MCF 10A (cell line): ENCODE measurements around the gene UNC50. TPM values are rescaled to one million over a fixed set of nuclear protein-coding genes. Genes with fewer than 3 reads are reported as not detected.
"Not testable (repeated sequence)": the region's sequence is repeated elsewhere in the genome, so short reads cannot be mapped to it uniquely, and the experiment has no call there.

ENCODE experiments used
- BruUV-seq: library from RNA; stranded (reverse); fragments of 400-500 nt; replicated peaks from 2 replicates; lab custom pipeline; 2021; lab: Mats Ljungman, UMichigan
- CTCF ChIA-PET: fragments of 300-600 bp; sonication (Branson Sonifier 250); formaldehyde crosslinking; extraction: SDS; loops from one replicate; lab custom pipeline; 2021; ENCODE audit warnings: antibody characterized with exemption, inconsistent platforms; lab: Yijun Ruan, JAX
- POLR2A ChIA-PET: fragments of 300-600, 350-650 bp; sonication (Branson Sonifier 250); formaldehyde crosslinking; extraction: SDS; loops from one replicate; lab custom pipeline; 2020; ENCODE audit warnings: antibody characterized with exemption, inconsistent platforms; lab: Yijun Ruan, JAX
- DNase-seq: peaks from one replicate; pipeline ENCODE4 v3.0.0-alpha.2; 2018; ENCODE audit not compliant: unreplicated experiment
- H3K27ac Mint-ChIP-seq: one replicate; pipeline ENCODE4 v1.8.0; 2022; ENCODE audit warnings: mild to moderate bottlenecking, low read depth, mixed read lengths; ENCODE audit not compliant: unreplicated experiment
- H3K27me3 Mint-ChIP-seq: one replicate; pipeline ENCODE4 v1.8.0; 2022; ENCODE audit warnings: mixed read lengths; ENCODE audit not compliant: insufficient read depth, unreplicated experiment
- H3K36me3 Mint-ChIP-seq: one replicate; pipeline ENCODE4 v1.8.0; 2022; ENCODE audit warnings: mild to moderate bottlenecking, moderate library complexity, mixed read lengths; ENCODE audit not compliant: insufficient read depth, unreplicated experiment
- H3K4me1 Mint-ChIP-seq: one replicate; pipeline ENCODE4 v1.8.0; 2022; ENCODE audit warnings: mixed read lengths; ENCODE audit not compliant: insufficient read depth, unreplicated experiment
- H3K4me3 Mint-ChIP-seq: one replicate; pipeline ENCODE4 v1.8.0; 2022; ENCODE audit warnings: mild to moderate bottlenecking, moderate library complexity, mixed read lengths; ENCODE audit not compliant: unreplicated experiment
- H3K9me3 Mint-ChIP-seq: one replicate; pipeline ENCODE4 v1.8.0; 2022; ENCODE audit warnings: mixed read lengths; ENCODE audit not compliant: unreplicated experiment
- intact Hi-C: fragments of 100-400 bp; cut with micrococcal nuclease; formaldehyde crosslinking; loops from 2 replicates; pipeline ENCODE4 v1.14.1; 2022
- total RNA-seq: library from RNA; stranded (reverse); gene quantifications from 2 replicates; pipeline ENCODE4 v1.2.3, GENCODE V29; 2022
- TF ChIP-seq, protein P1 (sequence below): fragments of 200-600 bp; IDR thresholded peaks from one replicate; pipeline ENCODE4 v1.8.0; 2022; ENCODE audit warnings: antibody characterized with exemption, mild to moderate bottlenecking; ENCODE audit not compliant: unreplicated experiment

Gene UNC50
- total RNA-seq, 1 experiment from 2014 or later, result 36.9 TPM

DNA sequence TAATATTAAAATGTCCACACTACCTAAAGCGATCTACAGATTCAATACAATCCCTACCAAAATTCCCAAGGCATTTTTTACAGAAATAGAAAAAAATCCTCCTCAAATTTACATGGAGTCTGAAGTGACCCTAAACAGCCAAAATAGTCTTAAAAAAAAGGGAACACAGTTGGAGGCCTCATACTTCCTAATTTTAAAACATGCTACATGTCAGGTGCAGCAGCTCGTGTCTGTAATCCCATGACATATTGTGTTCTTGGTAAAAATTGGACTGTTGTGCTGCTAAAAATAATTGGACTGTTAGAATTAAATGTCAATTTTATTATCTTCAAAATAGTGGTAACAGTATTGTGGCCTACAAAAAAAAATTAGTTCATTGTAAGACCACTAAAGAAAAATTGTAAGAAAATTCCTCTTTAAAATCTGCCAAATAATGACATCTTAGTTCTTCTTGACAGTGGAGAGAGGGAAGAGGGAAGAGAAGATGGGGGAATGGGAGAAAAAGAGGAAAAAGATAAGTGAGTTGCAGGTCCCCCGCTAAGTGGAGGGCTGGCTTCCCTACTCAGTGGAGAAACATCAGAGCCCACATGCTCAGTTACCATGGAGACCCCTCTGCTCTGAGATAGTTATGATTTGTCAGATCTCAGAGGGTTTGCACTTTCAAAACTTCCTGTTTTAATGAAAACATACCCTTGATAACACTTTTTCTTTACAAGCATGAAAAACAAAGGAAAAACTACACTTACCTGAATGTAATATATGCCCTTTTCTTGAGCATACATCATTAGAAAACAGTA is 46.5 kb downstream of the UNC50 start:
- no peaks in the 10 kb centered on the region for H3K27me3 Mint-ChIP-seq
- no TSS peak for BruUV-seq
- intact Hi-C loops, result no loop called here
- H3K27ac Mint-ChIP-seq, result no peak overlapping the region
- no peak for DNase-seq
- peaks cover under 1% of the 10 kb centered on the region for H3K9me3 Mint-ChIP-seq
- H3K36me3 Mint-ChIP-seq, result no peaks in the 10 kb centered on the region
- ChIA-PET CTCF (interaction anchor here (0.7 kb wide), 1 partner anchor 183 kb away, joined by 4 read pairs; no protein-coding TSS in a partner anchor), POLR2A (no interaction called here)
- TF ChIP-seq, protein P1, sequence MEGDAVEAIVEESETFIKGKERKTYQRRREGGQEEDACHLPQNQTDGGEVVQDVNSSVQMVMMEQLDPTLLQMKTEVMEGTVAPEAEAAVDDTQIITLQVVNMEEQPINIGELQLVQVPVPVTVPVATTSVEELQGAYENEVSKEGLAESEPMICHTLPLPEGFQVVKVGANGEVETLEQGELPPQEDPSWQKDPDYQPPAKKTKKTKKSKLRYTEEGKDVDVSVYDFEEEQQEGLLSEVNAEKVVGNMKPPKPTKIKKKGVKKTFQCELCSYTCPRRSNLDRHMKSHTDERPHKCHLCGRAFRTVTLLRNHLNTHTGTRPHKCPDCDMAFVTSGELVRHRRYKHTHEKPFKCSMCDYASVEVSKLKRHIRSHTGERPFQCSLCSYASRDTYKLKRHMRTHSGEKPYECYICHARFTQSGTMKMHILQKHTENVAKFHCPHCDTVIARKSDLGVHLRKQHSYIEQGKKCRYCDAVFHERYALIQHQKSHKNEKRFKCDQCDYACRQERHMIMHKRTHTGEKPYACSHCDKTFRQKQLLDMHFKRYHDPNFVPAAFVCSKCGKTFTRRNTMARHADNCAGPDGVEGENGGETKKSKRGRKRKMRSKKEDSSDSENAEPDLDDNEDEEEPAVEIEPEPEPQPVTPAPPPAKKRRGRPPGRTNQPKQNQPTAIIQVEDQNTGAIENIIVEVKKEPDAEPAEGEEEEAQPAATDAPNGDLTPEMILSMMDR, result no peak
- H3K4me1 Mint-ChIP-seq, result no peaks in the 10 kb centered on the region
- H3K4me3 Mint-ChIP-seq, result no peak overlapping the region

DNA sequence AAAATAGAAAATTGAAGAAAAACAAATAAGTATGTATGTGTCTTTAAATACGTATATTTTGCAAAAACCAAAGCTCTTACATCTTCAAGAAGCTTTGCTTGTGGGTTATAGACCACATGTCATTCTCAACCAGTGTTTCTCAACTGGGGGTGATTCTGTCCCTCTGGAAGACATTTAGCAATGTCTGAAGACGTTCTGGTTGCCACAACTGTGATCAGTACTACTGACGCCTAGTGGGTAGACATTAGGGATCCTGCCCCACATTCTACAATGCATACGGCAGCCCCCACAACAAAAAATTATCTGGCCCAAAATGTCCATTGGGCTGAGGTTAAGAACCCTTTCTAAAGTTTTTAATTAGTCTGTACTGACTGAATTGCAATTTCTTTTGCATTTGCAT is 48.4 kb downstream of the UNC50 start:
- POLR2A ChIA-PET, result interaction anchor here (0.6 kb wide), 1 partner anchor 63 kb away, joined by 3 read pairs; no protein-coding TSS in a partner anchor
- no peak overlapping the region for H3K4me3 Mint-ChIP-seq
- no peaks in the 10 kb centered on the region for H3K36me3 Mint-ChIP-seq

DNA sequence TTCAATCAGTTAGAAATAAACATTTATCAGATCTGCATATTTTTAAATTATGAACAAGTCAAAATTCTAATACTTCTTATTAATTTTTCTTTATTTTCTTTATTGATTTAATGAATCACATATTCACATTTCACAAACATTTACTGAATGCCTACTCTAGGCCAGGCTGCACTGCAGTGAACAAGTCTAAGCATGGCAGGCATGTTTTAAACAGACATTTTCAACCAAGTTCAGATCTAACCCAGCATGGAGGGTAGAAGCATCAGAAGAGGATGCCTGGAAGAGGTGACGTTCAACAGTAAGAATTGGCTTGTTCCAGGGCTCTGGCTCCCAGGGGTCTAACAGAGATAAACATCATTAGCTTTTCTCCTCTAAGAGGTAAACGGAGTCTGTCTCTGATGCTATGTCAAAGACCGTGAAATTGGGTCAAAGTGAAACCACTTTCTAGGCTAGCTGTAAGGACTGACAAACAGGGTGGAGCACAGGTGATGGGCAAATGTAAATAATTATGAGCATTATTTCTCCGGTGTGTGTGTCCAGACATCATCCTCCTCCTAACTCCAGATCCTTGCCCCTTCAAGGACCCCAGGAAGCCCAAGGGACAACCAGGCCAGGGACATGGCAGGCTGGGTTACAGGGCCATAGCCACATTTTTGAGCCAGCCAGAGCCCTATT is 50.6 kb downstream of the UNC50 start:
- Mint-ChIP-seq H3K27ac (no peak overlapping the region), H3K4me3 (no peak overlapping the region), H3K4me1 (peaks cover 6% of the 10 kb centered on the region), H3K36me3 (no peaks in the 10 kb centered on the region), H3K27me3 (no peaks in the 10 kb centered on the region), H3K9me3 (peaks cover 10% of the 10 kb centered on the region)
- TF ChIP-seq, protein P1, result no peak
- CTCF ChIA-PET, result interaction anchor here (0.6 to 1.8 kb wide), 5 partner anchors 10 to 179 kb away, joined by 3 to 7 read pairs (median 3); no protein-coding TSS in a partner anchor
- intact Hi-C loops, result no loop called here
- BruUV-seq, result no TSS peak
- POLR2A ChIA-PET, result no interaction called here
- no peak for DNase-seq

More for the DNA sequence above, 48.4 kb downstream of the UNC50 start:
- TF ChIP-seq, protein P1, result no peak
- no peak overlapping the region for H3K27ac Mint-ChIP-seq
- H3K9me3 Mint-ChIP-seq, result peaks cover 10% of the 10 kb centered on the region
- BruUV-seq, result no TSS peak
- intact Hi-C loops, result no loop called here
- no peaks in the 10 kb centered on the region for H3K27me3 Mint-ChIP-seq
- CTCF ChIA-PET, result interaction anchor here (0.7 to 1.3 kb wide), 3 partner anchors 59 to 1033 kb away, joined by 3 to 10 read pairs (median 3); no protein-coding TSS in a partner anchor
- no peak for DNase-seq
- H3K4me1 Mint-ChIP-seq, result no peaks in the 10 kb centered on the region

DNA sequence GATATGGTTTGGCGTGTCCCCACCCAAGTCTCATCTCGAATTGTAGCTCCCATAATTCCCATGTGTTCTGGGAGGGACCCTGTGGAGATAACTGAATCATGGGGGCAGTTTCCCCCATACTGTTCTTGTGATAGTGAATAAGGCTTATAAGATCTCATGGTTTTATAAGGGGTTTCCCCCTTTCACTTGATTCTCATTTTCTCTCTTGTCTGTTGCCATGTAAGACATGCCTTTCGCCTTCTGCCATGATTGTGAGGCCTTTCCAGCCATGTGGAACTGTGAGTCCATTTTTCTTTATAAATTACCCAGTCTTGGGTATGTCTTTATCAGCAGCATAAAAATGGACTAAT is 51.1 kb downstream of the UNC50 start:
- intact Hi-C loops, H3K4me3 Mint-ChIP-seq, H3K27me3 Mint-ChIP-seq, H3K36me3 Mint-ChIP-seq, H3K4me1 Mint-ChIP-seq, DNase-seq, POLR2A ChIA-PET, BruUV-seq, H3K27ac Mint-ChIP-seq: not testable (repeated sequence)
- CTCF ChIA-PET, result interaction anchor here (0.6 to 1.8 kb wide), 4 partner anchors 9 to 179 kb away, joined by 3 to 7 read pairs (median 6); no protein-coding TSS in a partner anchor
- H3K9me3 Mint-ChIP-seq, result peaks cover 10% of the 10 kb centered on the region
